Fibroblast of skin of right biceps (primary cell): ENCODE data around the gene PLD3.
"Not testable (repeated sequence)": the region's sequence is repeated elsewhere in the genome, so short reads cannot be mapped to it uniquely, and the experiment has no call there.

Experiments
- DNase-seq: peaks from one replicate; pipeline ENCODE4 v3.0.0-alpha.2; 2013

PLD3 gene

DNA sequence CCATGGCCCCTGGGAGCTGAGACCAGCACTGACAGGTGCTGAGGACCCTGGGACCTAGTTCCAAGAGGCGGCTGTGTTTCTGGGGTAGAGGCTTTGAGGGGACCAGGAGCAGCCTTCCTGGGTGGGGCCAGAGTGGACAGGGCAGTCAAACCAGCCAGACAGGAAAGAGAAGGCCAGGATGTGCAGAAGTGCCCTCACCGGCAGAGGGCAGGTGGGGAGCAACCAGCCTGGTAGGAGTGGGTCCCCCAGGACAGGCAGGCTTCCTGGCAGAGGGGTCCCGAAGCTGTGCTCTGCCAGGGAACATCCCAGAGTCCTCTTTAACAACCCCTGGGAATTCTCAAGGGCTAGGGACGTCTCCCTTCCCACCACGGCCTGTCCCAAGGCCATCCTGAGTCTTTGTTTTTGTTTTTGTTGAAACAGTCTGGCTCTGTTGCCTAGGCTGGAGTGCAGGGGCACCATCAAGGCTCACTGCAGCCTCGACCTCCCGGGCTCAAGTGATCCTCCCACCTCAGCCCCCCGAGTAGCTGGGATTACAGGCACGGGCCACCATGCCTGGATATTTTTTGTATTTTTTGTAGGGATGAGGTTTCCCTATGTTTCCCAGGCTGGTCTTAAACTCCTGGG lies 44.5 kb downstream of the PLD3 start:
- no peak for DNase-seq

GRCh38 chr19:40393894-40394815 lies 45.7 kb downstream of the PLD3 start:
- no peak for DNase-seq

DNA sequence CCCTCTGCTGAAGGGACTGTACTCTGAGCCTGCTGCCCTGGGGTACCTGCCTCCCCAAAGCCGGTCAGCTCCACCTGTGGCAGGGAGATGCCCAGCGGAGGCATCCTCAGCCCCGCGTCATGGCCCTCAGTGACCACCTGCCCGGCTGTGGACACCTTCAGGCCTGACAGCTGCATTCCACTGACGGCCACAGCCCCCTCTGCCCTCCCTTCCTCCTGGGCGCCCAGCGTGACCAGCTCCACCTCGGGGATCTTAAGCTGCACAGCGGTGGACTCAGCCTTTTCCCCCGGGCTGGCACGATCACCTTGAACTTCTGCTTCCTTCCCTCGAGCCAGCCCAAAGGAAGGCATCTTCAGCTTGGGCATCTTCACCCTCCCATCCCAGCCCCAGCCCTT lies 46.3 kb downstream of the PLD3 start:
- DNase-seq, result no peak

GRCh38 chr19:40395956-40396355 lies 47.5 kb downstream of the PLD3 start:
- DNase-seq, result no peak

- no peak for DNase-seq
These were observed 48.5 kb downstream of the PLD3 start for GRCh38 chr19:40396886-40397567.

DNA sequence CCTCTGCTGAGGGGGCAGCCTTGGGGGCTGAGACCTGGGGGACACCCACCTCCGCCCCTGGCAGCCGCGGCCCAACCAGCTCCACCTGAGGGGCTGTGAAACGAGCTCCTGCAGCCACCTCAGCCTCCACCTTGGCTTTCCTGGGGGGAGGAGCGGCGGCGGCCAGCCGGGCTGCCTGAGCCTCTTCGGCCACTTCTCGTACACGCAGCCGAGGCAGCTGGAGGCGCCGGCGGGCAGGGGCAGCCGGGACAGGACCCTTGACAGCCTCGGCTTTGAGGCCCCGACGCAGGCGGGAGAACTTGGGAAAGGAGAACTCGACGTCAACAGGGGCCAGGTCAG lies 49.0 kb downstream of the PLD3 start:
- no peak for DNase-seq

- DNase-seq, result peak; percentile 46
These were observed 50.1 kb downstream of the PLD3 start for GRCh38 chr19:40398417-40399131.

DNA sequence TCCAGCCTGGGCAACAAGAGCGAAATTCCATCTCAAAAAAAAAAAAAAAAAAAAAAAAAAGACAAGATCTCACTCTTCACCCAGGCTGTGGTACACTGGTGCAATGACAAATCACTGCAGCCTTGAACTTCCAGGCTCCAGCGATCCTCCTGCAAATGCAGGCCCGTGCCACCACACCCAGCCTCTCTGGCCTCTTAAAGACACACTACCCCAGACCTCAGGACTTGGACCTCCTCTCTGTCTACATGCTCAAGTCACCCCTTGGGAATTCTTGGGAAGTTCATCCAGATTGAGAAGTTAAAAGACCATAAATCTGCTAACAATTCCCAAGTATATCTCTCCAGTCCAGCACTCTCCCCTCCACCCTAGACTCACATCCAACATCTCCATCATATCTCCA lies 52.1 kb downstream of the PLD3 start:
- DNase-seq, result peak; percentile 11

DNA sequence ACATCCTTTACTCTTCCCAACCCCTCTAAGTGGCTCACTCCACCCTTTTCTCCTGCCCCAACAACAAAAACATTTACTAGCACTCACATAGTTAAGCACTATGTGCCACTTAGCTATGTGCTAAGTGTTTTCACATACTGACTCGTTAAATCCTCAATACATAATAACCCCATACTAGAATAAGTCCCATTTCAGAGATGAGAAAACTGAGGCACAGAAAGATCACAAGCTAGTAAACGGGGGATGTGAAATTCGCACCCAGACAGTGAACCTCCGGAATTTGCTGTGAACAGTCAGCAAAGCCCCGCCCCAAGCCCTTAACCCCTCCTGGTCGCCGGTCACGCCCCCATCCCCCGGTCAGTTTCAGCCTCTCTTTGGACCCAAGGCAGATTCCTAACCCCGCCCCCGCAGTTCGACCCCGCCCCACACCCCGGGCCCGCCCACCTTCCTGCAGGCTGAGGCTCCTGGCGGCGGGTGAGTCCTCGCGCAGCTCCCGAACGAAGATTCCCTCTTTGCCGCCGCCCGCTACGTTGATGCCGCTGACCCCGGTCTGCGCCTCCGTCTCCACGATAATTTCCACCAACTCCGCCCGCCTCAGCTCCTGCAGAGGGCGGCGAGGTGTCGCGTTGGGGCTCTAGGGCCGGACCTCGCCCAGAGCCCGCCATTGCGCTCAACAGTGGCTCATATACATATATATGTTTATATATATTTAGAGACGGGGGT lies 54.9 kb downstream of the PLD3 start:
- DNase-seq, result peak; percentile 87

GRCh38 chr19:40407714-40408597 lies 59.5 kb downstream of the PLD3 start:
- no peak for DNase-seq

DNA sequence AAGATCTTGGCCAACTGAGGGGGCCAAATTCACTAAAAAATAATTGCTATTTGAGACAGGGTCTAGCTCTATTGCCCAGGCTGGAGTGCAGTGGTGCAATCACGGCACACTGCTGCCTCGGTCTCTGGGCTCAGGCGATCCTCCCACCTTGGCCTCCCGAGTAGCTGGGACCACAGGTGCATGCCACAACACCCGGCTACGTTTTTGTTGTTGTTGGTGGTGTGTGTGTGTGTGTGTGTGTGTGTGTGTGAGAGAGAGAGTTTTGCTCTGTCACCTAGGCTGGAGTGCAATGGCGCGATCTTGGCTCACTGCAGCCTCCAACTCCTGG lies 60.1 kb downstream of the PLD3 start:
- DNase-seq, result not testable (repeated sequence)

GRCh38 chr19:40410030-40410389 lies 61.5 kb downstream of the PLD3 start:
- DNase-seq, result no peak

- DNase-seq, result no peak
These were observed 62.8 kb downstream of the PLD3 start for GRCh38 chr19:40411125-40411842.

DNA sequence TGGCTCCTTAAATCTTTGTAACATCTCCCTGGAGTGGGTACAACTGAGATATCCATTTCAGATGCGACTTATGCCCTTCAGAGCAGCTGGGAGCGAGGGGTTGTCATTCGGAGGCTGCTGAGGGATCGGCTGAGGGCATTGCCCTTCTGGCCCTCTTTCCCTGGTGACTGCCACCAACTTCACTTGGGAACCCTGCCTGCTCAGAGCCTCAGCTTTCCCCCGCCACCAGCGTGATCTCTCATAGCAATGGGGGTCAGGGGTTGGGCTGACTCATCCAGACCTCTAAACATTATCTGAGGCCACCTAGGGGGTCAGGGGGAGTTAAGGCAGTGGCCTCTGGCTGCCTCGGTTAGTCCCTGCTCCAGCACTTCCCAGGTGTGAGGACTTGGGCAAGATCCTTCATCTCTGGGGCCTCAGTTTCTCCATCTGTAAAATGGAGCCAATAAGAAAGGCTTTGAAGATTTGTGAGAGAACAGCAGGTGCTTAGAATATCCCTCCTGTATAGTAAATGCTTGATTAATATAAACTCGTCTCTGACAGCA lies 63.5 kb downstream of the PLD3 start:
- DNase-seq, result no peak

- DNase-seq, result no peak
These were observed 64.4 kb downstream of the PLD3 start for GRCh38 chr19:40412866-40413265.

- no peak for DNase-seq
These were observed 64.9 kb downstream of the PLD3 start, which contains the start of gene PRX for GRCh38 chr19:40413291-40413845. PRX (minus strand) TSS chr19:40413378; CDS start chr19:40407932, 5,446 bp downstream.

- DNase-seq, result no peak
These were observed 66.3 kb downstream of the PLD3 start for GRCh38 chr19:40414542-40415535.

- DNase-seq, result no peak
These were observed 67.3 kb downstream of the PLD3 start for GRCh38 chr19:40415768-40416167.
